A549 (cell line): ENCODE data around the gene PRSS8. TPM values are rescaled to one million over a fixed set of nuclear protein-coding genes. Genes with fewer than 3 reads are reported as not detected.

ENCODE experiments used
- ATAC-seq, 2 experiments: fragments of 200-7000 bp in 1 of 2; fragments of >200 bp in 1 of 2; cut with Nextera tagmentation in 1 of 2; cut with Tn5 transposase in 1 of 2; 3 replicates each; pipeline versions ENCODE4 v1.8.0 to v1.9.1; 2018 to 2020; ENCODE audit warnings: mild to moderate bottlenecking in 1 of 2, moderate library complexity in 1 of 2
- CTCF ChIA-PET: fragments of 300-600 bp; sonication (Branson Sonifier 250); formaldehyde crosslinking; extraction: SDS; loops from one replicate; lab custom pipeline; 2021; ENCODE audit warnings: antibody characterized with exemption, inconsistent platforms; lab: Yijun Ruan, JAX
- POLR2A ChIA-PET: fragments of 350-600 bp; formaldehyde crosslinking; extraction: SDS; loops from one replicate; lab custom pipeline; 2021; ENCODE audit warnings: antibody characterized with exemption, inconsistent platforms; lab: Yijun Ruan, JAX
- DNase-seq, 2 experiments: peaks; one replicate each; pipeline versions ENCODE4 v3.0.0 to v3.0.0-alpha.2; 2011 to 2016; ENCODE audit warnings: low read depth in 1 of 2, low spot score in 1 of 2
- FAIRE-seq: peaks from 2 replicates; lab custom pipeline; 2011; peaks lifted over from hg19 to GRCh38; lab: Jason Lieb, UNC
- H3K27ac ChIP-seq, 2 experiments: fragments of >200 bp; sonication (Bioruptor Twin); formaldehyde crosslinking; 3 replicates each; pipeline ENCODE4 v1.5.1; 2016 to 2017
- H3K4me1 ChIP-seq: fragments of >200 bp; sonication (Bioruptor Twin); formaldehyde crosslinking; 3 replicates; pipeline ENCODE4 v1.6.1; 2016
- H3K4me2 ChIP-seq: fragments of >200 bp; sonication (Bioruptor Twin); formaldehyde crosslinking; 3 replicates; pipeline ENCODE4 v1.6.1; 2016
- H3K4me3 ChIP-seq: fragments of >200 bp; sonication (Bioruptor Twin); formaldehyde crosslinking; 3 replicates; pipeline ENCODE4 v1.5.1; 2016
- H3K9me3 ChIP-seq: fragments of >200 bp; sonication (Bioruptor Twin); formaldehyde crosslinking; 3 replicates; pipeline ENCODE4 v1.6.1; 2016
- BHLHE40 ChIP-seq: IDR thresholded peaks from 2 replicates; pipeline ENCODE4 v1.6.1; 2012; ENCODE audit warnings: low read depth, low read length, inconsistent platforms
- CHD2 ChIP-seq: fragments of 150-350 bp; IDR thresholded peaks from 2 replicates; pipeline ENCODE4 v1.6.1; 2014; ENCODE audit warnings: low read length; ENCODE audit not compliant: partially characterized antibody
- CTCF ChIP-seq: fragments of >200 bp; sonication (Bioruptor Twin); formaldehyde crosslinking; IDR thresholded peaks from 3 replicates; pipeline ENCODE4 v1.5.1; 2016
- ESRRA ChIP-seq: fragments of 150-350 bp; IDR thresholded peaks from 2 replicates; pipeline ENCODE4 v1.6.1; 2014; ENCODE audit warnings: mild to moderate bottlenecking, low read length, borderline replicate concordance
- FOSL2 ChIP-seq, 2 experiments: fragments of 450-650 bp in 1 of 2; fragments of >200 bp in 1 of 2; sonication (Bioruptor Twin) in 1 of 2; formaldehyde crosslinking; IDR thresholded peaks; 2 replicates each; pipeline versions ENCODE4 v1.5.0 to v1.6.1; 2016 to 2020; ENCODE audit warnings: mild to moderate bottlenecking in 1 of 2, moderate library complexity in 1 of 2
- FOXS1 ChIP-seq: fragments of 250-450 bp; sonication (Bioruptor Pico); IDR thresholded peaks from 2 replicates; pipeline ENCODE4 v1.5.0; 2020; ENCODE audit warnings: mild to moderate bottlenecking, moderate library complexity
- HES2 ChIP-seq: fragments of >200 bp; sonication (Bioruptor Twin); formaldehyde crosslinking; IDR thresholded peaks from 2 replicates; pipeline ENCODE4 v1.6.1; 2016
- HOXA7 ChIP-seq: fragments of 250-450 bp; sonication (Bioruptor Pico); IDR thresholded peaks from 2 replicates; pipeline ENCODE4 v1.5.0; 2020; ENCODE audit warnings: mild to moderate bottlenecking, moderate library complexity
- JUNB ChIP-seq: fragments of >200 bp; sonication (Bioruptor Twin); formaldehyde crosslinking; IDR thresholded peaks from 2 replicates; pipeline ENCODE4 v1.6.1; 2016
- MAFK ChIP-seq: fragments of 450-650 bp; IDR thresholded peaks from 2 replicates; pipeline ENCODE4 v1.6.1; 2014; ENCODE audit not compliant: partially characterized antibody
- NFE2L2 ChIP-seq: fragments of 150-350 bp; conservative IDR thresholded peaks from 2 replicates; pipeline ENCODE4 v1.6.1; 2014; ENCODE audit warnings: low read length
- PBX3 ChIP-seq: IDR thresholded peaks from 2 replicates; pipeline ENCODE4 v1.6.1; 2012
- POLR2AphosphoS2 ChIP-seq: conservative IDR thresholded peaks from 2 replicates; pipeline ENCODE4 v1.6.1; 2012; ENCODE audit warnings: low read length, improper control_type of control experiment, inconsistent platforms
- REST ChIP-seq: fragments of 200-600 bp; sonication (generic); IDR thresholded peaks from 2 replicates; pipeline ENCODE4 v1.6.1; 2016; ENCODE audit warnings: antibody characterized with exemption, mild to moderate bottlenecking, moderate library complexity
- SREBF2 ChIP-seq: fragments of 450-650 bp; IDR thresholded peaks from 2 replicates; pipeline ENCODE4 v1.6.1; 2014; ENCODE audit warnings: mild to moderate bottlenecking, moderate library complexity
- TFCP2L1 ChIP-seq: fragments of 250-450 bp; sonication (Bioruptor Pico); IDR thresholded peaks from 2 replicates; pipeline ENCODE4 v1.5.0; 2021; ENCODE audit warnings: mild to moderate bottlenecking
- ZC3H11A ChIP-seq: fragments of 450-650 bp; IDR thresholded peaks from 2 replicates; pipeline ENCODE4 v1.6.1; 2014; ENCODE audit warnings: antibody characterized with exemption, mild to moderate bottlenecking
- WGBS: methylation state at CpG from one replicate; pipeline ENCODE4 v1.1.6; 2017; ENCODE audit errors: missing lambda C conversion rate; 5-methylcytosine and 5-hydroxymethylcytosine counted together
- polyA plus RNA-seq, 4 experiments: library from polyadenylated mRNA; depleted of rRNA in 3 of 4; stranded (reverse); fragments of >200 nt; fragmentation: RNase III in 1 of 4; extraction: RNeasy Plus Mini Kit Qiagen cat#74134 plus additional on column Dnase treatment in 1 of 4; gene quantifications; 2 replicates in 3 of 4; 3 replicates in 1 of 4; pipeline ENCODE4 v1.2.3, GENCODE V29; 2011 to 2017

Gene PRSS8
- polyA plus RNA-seq, 2 of the 4 experiments (the other 2 are of a cell fraction), result 0.08 to 0.09 TPM

GRCh38 chr16:31094088-31094423 lies 41.5 kb downstream of the PRSS8 start:
- DNase-seq (no peak), ATAC-seq (peak; percentile 23 to 55; a peak in 4 of 6 replicates), FAIRE-seq (no peak)
- ChIA-PET POLR2A (interaction anchor here (1.5 to 3.4 kb wide), 3 partner anchors 20 to 109 kb away, joined by 4 to 14 read pairs (median 7); partner anchors contain the start of genes HSD3B7, KAT8, ZNF646 and ZNF668), CTCF (interaction anchor here (0.6 to 12.6 kb wide), 4 partner anchors 20 to 138 kb away, joined by 3 to 97 read pairs (median 7); partner anchors contain the start of genes HSD3B7, ZNF646 and ZNF668)
- H3K9me3 ChIP-seq, result no peaks in the 10 kb centered on the region
- WGBS, result 1% methylated on average over 20 of the region's 20 CpGs
- H3K4me1 ChIP-seq, result peaks cover 11% of the 10 kb centered on the region; the same call in 2 of the 3 replicates
- TF ChIP-seq CTCF, result no peak
- TF ChIP-seq ZC3H11A, result no peak
- H3K4me2 ChIP-seq, result peak overlapping the region; percentile 98
- peak overlapping the region; percentile 83 for H3K4me3 ChIP-seq
- peak overlapping the region; percentile 82 to 89 for H3K27ac ChIP-seq

- 57% methylated on average over 13 of the region's 17 CpGs for WGBS
- FAIRE-seq, result no peak
- H3K4me2 ChIP-seq, result peak overlapping the region; percentile 98
- peak overlapping the region; percentile 82 to 89; a peak in 4 of 6 replicates for H3K27ac ChIP-seq
- TF ChIP-seq FOXS1 (CRISPR knock-in tag), result no peak
- peak in 1 of 2 experiments; percentile 10; a peak in 3 of 6 replicates for ATAC-seq
- peak in 1 of 2 experiments; percentile 31 for DNase-seq
- H3K9me3 ChIP-seq, result no peaks in the 10 kb centered on the region
- CTCF ChIA-PET, result interaction anchor here (1.2 to 12.6 kb wide), 3 partner anchors 19 to 110 kb away, joined by 3 to 97 read pairs (median 11); partner anchors contain the start of genes HSD3B7, ZNF646 and ZNF668
- peaks cover 11% of the 10 kb centered on the region; the same call in 2 of the 3 replicates for H3K4me1 ChIP-seq
- peak overlapping the region; percentile 83 for H3K4me3 ChIP-seq
- POLR2A ChIA-PET, result interaction anchor here (1.1 to 3.4 kb wide), 5 partner anchors 19 to 108 kb away, joined by 4 to 14 read pairs (median 7); partner anchors contain the start of genes HSD3B7, KAT8, ZNF646 and ZNF668
These were observed 42.3 kb downstream of the PRSS8 start for GRCh38 chr16:31093132-31093703.

- Histone ChIP-seq H3K9me3 (no peaks in the 10 kb centered on the region), H3K4me3 (no peak overlapping the region), H3K27ac (no peak overlapping the region), H3K4me1 (peaks cover 11% of the 10 kb centered on the region; the same call in 2 of the 3 replicates), H3K4me2 (no peak overlapping the region)
- TF ChIP-seq FOSL2 (IDR thresholded peaks at IDR 0.05), result no peak
- TF ChIP-seq FOSL2 (CRISPR knock-in tag; IDR thresholded peaks at IDR 0.05), result no peak
- TF ChIP-seq SREBF2, result no peak
- TF ChIP-seq NFE2L2, result no peak
- ChIA-PET POLR2A (interaction anchor here (1.1 to 2.2 kb wide), 5 partner anchors 17 to 107 kb away, joined by 3 to 8 read pairs (median 7); partner anchors contain the start of genes HSD3B7, KAT8, ZNF646 and ZNF668), CTCF (interaction anchor here (1.0 to 12.6 kb wide), 3 partner anchors 51 to 139 kb away, joined by 4 to 97 read pairs (median 5); partner anchors contain the start of gene HSD3B7)
- no peak for ATAC-seq
- WGBS, result 94% methylated on average over 5 of the region's 5 CpGs
- no peak for FAIRE-seq
- DNase-seq, result no peak
These were observed 43.2 kb downstream of the PRSS8 start for GRCh38 chr16:31092330-31092729.

GRCh38 chr16:31090540-31090939 lies 45.0 kb downstream of the PRSS8 start:
- Histone ChIP-seq H3K4me3 (no peak overlapping the region), H3K4me1 (peaks cover 11% of the 10 kb centered on the region; the same call in 2 of the 3 replicates), H3K9me3 (no peaks in the 10 kb centered on the region), H3K4me2 (no peak overlapping the region), H3K27ac (no peak overlapping the region)
- POLR2A ChIA-PET, result no interaction called here
- DNase-seq, result no peak
- WGBS, result 69% methylated on average over 2 of the region's 2 CpGs
- no peak for TF ChIP-seq PBX3
- TF ChIP-seq CHD2, result no peak
- no peak for TF ChIP-seq FOXS1 (CRISPR knock-in tag)
- no peak for TF ChIP-seq HOXA7 (CRISPR knock-in tag)
- no peak for TF ChIP-seq JUNB
- no peak for TF ChIP-seq HES2
- no peak for TF ChIP-seq MAFK
- TF ChIP-seq TFCP2L1, result no peak
- no peak for TF ChIP-seq ESRRA
- no peak for TF ChIP-seq CTCF
- TF ChIP-seq POLR2AphosphoS2, result no peak
- TF ChIP-seq BHLHE40, result no peak
- no peak for TF ChIP-seq REST
- no peak for ATAC-seq
- CTCF ChIA-PET, result interaction anchor here (1.0 to 12.6 kb wide), 3 partner anchors 10 to 107 kb away, joined by 3 to 97 read pairs (median 3); partner anchors contain the start of genes HSD3B7, ZNF646 and ZNF668
- no peak for FAIRE-seq
